Lower lobe of right lung (tissue), 2 donors: ENCODE results near the gene GLT6D1. TPM values are rescaled to one million over a fixed set of nuclear protein-coding genes. Genes with fewer than 3 reads are reported as not detected.

Experiments used
- ATAC-seq, 2 donors: fragments of 200-7000 bp; cut with Tn5 transposase; one replicate each; pipeline ENCODE4 v1.9.1; 2020 to 2022; ENCODE audit warnings: mild to moderate bottlenecking in 2 of 2, moderate library complexity in 2 of 2
- DNase-seq: peaks from one replicate; pipeline ENCODE4 v3.0.0-alpha.2; 2020
- H3K27ac ChIP-seq: fragments of 200-600 bp; one replicate; pipeline ENCODE4 v1.8.0; 2022
- H3K27me3 ChIP-seq: fragments of 200-600 bp; one replicate; pipeline ENCODE4 v1.8.0; 2022; ENCODE audit warnings: low read depth
- H3K36me3 ChIP-seq: fragments of 200-600 bp; one replicate; pipeline ENCODE4 v1.8.0; 2022; ENCODE audit warnings: mild to moderate bottlenecking
- H3K4me1 ChIP-seq: fragments of 200-600 bp; one replicate; pipeline ENCODE4 v1.8.0; 2022
- H3K4me3 ChIP-seq: fragments of 200-600 bp; one replicate; pipeline ENCODE4 v1.8.0; 2022; ENCODE audit warnings: mild to moderate bottlenecking
- H3K9me3 ChIP-seq: fragments of 200-600 bp; one replicate; pipeline ENCODE4 v1.8.0; 2022
- CTCF ChIP-seq: fragments of 200-600 bp; IDR thresholded peaks from one replicate; pipeline ENCODE4 v1.8.0; 2022; ENCODE audit warnings: antibody characterized with exemption, mild to moderate bottlenecking
- intact Hi-C: fragments of 100-400 bp; cut with DNase I; formaldehyde crosslinking; loops from one replicate; pipeline ENCODE4 v1.11.0; 2022
- total RNA-seq: library from RNA; stranded (reverse); fragmentation: NEBNext Ultra II Directional; extraction: Animal tissue kit (Norgen Biotek cat#: 25700); gene quantifications from one replicate; pipeline ENCODE4 v1.2.1, GENCODE V29; 2021
- donor health status: DM: no; HTN: yes; CAD: no; lungs with severe emphysema.

Gene GLT6D1
- total RNA-seq, 1 donor from 2014 or later: not detected

- DNase-seq (no peak), ATAC-seq (no peak)
- intact Hi-C loops: no loop called here
- no peak for TF ChIP-seq CTCF
- peaks cover 11% of the 10 kb centered on the region for H3K27me3 ChIP-seq
- H3K36me3 ChIP-seq: no peaks in the 10 kb centered on the region
- no peaks in the 10 kb centered on the region for H3K9me3 ChIP-seq
- H3K27ac ChIP-seq: no peak overlapping the region
- H3K4me3 ChIP-seq: no peak overlapping the region
- no peaks in the 10 kb centered on the region for H3K4me1 ChIP-seq
These were observed 47.1 kb downstream of the GLT6D1 start for GRCh38 chr9:135592331-135592590.

- Histone ChIP-seq H3K27me3 (peaks cover 7% of the 10 kb centered on the region), H3K36me3 (no peaks in the 10 kb centered on the region), H3K4me3 (no peak overlapping the region), H3K27ac (no peak overlapping the region), H3K9me3 (no peaks in the 10 kb centered on the region), H3K4me1 (no peaks in the 10 kb centered on the region)
- TF ChIP-seq CTCF: no peak
- peak in 1 of 2 donors; percentile 33 for ATAC-seq
- intact Hi-C loops: no loop called here
- DNase-seq: no peak
These were observed 47.6 kb downstream of the GLT6D1 start for GRCh38 chr9:135591506-135592330.

GRCh38 chr9:135590486-135591079, 48.8 kb downstream of the GLT6D1 start:
- H3K27ac ChIP-seq: no peak overlapping the region
- TF ChIP-seq CTCF: no peak
- DNase-seq (no peak), ATAC-seq (no peak)
- intact Hi-C loops: no loop called here
- H3K9me3 ChIP-seq: no peaks in the 10 kb centered on the region
- H3K4me1 ChIP-seq: no peaks in the 10 kb centered on the region
- H3K27me3 ChIP-seq: peaks cover 6% of the 10 kb centered on the region
- H3K4me3 ChIP-seq: no peak overlapping the region
- H3K36me3 ChIP-seq: no peaks in the 10 kb centered on the region

GRCh38 chr9:135589596-135590485, 49.5 kb downstream of the GLT6D1 start:
- TF ChIP-seq CTCF: no peak
- Histone ChIP-seq H3K9me3 (no peaks in the 10 kb centered on the region), H3K27me3 (peaks cover 6% of the 10 kb centered on the region), H3K4me3 (no peak overlapping the region), H3K36me3 (no peaks in the 10 kb centered on the region), H3K27ac (no peak overlapping the region), H3K4me1 (no peaks in the 10 kb centered on the region)
- DNase-seq: no peak
- intact Hi-C loops: no loop called here
- no peak for ATAC-seq

- H3K4me1 ChIP-seq: no peaks in the 10 kb centered on the region
- intact Hi-C loops: no loop called here
- ATAC-seq: peak in 1 of 2 donors; percentile 32
- no peak for TF ChIP-seq CTCF
- H3K36me3 ChIP-seq: no peaks in the 10 kb centered on the region
- H3K4me3 ChIP-seq: no peak overlapping the region
- no peak overlapping the region for H3K27ac ChIP-seq
- H3K9me3 ChIP-seq: no peaks in the 10 kb centered on the region
- H3K27me3 ChIP-seq: peaks cover 6% of the 10 kb centered on the region
- DNase-seq: no peak
These were observed 50.3 kb downstream of the GLT6D1 start for GRCh38 chr9:135588886-135589595.
